Panc1 (cell line): Measurements from ENCODE around the gene FBXO17. TPM values are rescaled to one million over a fixed set of nuclear protein-coding genes. Genes with fewer than 3 reads are reported as not detected.

Experiments used
- ATAC-seq: fragments of 200-7000 bp; cut with Tn5 transposase; 2 replicates; pipeline ENCODE4 v1.9.1; 2020; ENCODE audit warnings: mild to moderate bottlenecking, moderate library complexity
- BruUV-seq: library from RNA; stranded (reverse); fragments of 400-500 nt; replicated peaks from 2 replicates; lab custom pipeline; 2021; lab: Mats Ljungman, UMichigan
- CTCF ChIA-PET: fragments of 300-600 bp; sonication (Branson Sonifier 250); formaldehyde crosslinking; loops from one replicate; lab custom pipeline; 2022; ENCODE audit warnings: antibody characterized with exemption; lab: Charles Lee
- POLR2A ChIA-PET: fragments of 300-600 bp; sonication (Branson Sonifier 250); formaldehyde crosslinking; loops from one replicate; lab custom pipeline; 2022; ENCODE audit warnings: antibody characterized with exemption; lab: Charles Lee
- DNase-seq: peaks from one replicate; pipeline ENCODE4 v3.0.0-alpha.2; 2010; ENCODE audit warnings: low read depth, low spot score
- H3K27ac ChIP-seq: 2 replicates; pipeline ENCODE4 v1.5.1; 2011; ENCODE audit warnings: mild to moderate bottlenecking, low read length, inconsistent platforms
- H3K27me3 ChIP-seq: fragments of 200-500 bp; sonication (Bioruptor generic); 2 replicates; pipeline ENCODE4 v1.6.0; 2014; ENCODE audit warnings: low read length, inconsistent platforms; ENCODE audit not compliant: control insufficient read depth, insufficient read depth
- H3K36me3 ChIP-seq: fragments of 200-500 bp; sonication (Bioruptor generic); 2 replicates; pipeline ENCODE4 v1.5.1; 2014; ENCODE audit warnings: inconsistent platforms, mild to moderate bottlenecking, low read length, moderate library complexity; ENCODE audit not compliant: control insufficient read depth, insufficient read depth
- H3K4me1 ChIP-seq: 2 replicates; pipeline ENCODE4 v1.5.1; 2011; ENCODE audit warnings: inconsistent platforms, mild to moderate bottlenecking, low read length, moderate library complexity; ENCODE audit not compliant: control insufficient read depth, insufficient read depth
- H3K4me3 ChIP-seq, 2 experiments: 2 replicates each; pipeline ENCODE4 v1.5.1; 2011 to 2012; ENCODE audit warnings: low read depth in 2 of 2, low read length in 2 of 2, mild to moderate bottlenecking in 2 of 2, inconsistent platforms in 1 of 2, moderate library complexity in 1 of 2
- H3K9me3 ChIP-seq: fragments of 200-500 bp; sonication (Bioruptor generic); 2 replicates; pipeline ENCODE4 v1.5.1; 2014; ENCODE audit warnings: low read depth, mild to moderate bottlenecking, inconsistent platforms, low read length, moderate library complexity; ENCODE audit not compliant: control insufficient read depth, insufficient read depth
- CTCF ChIP-seq: fragments of 450-650 bp; IDR thresholded peaks from 2 replicates; pipeline ENCODE4 v1.5.1; 2017; ENCODE audit warnings: mild to moderate bottlenecking
- POLR2AphosphoS5 ChIP-seq: IDR thresholded peaks from 2 replicates; pipeline ENCODE4 v1.6.1; 2012; ENCODE audit warnings: mild to moderate bottlenecking, low read depth, low read length, moderate library complexity
- REST ChIP-seq, 2 experiments: IDR thresholded peaks; 2 replicates each; pipeline ENCODE4 v1.6.1; 2011 to 2012; ENCODE audit warnings: low read depth in 2 of 2, control low read depth in 1 of 2, low read length in 1 of 2, mild to moderate bottlenecking in 1 of 2, moderate library complexity in 1 of 2; ENCODE audit not compliant: insufficient read depth in 1 of 2
- SIN3A ChIP-seq: IDR thresholded peaks from 2 replicates; pipeline ENCODE4 v1.6.1; 2012; ENCODE audit warnings: low read depth, mild to moderate bottlenecking, low read length, moderate library complexity, borderline replicate concordance; ENCODE audit not compliant: insufficient read depth
- TCF7L2 ChIP-seq: IDR thresholded peaks from 2 replicates; pipeline ENCODE4 v1.6.1; 2011; ENCODE audit warnings: mild to moderate bottlenecking, low read depth, low read length, inconsistent platforms
- in situ Hi-C: cut with HindIII; loops from 2 replicates; pipeline ENCODE4 v1.10.0; 2016; ENCODE audit warnings: low sequenced_read_pairs, low pct_unique_long_range_greater_than_20kb
- intact Hi-C: fragments of 100-400 bp; cut with micrococcal nuclease; formaldehyde crosslinking; loops from one replicate; pipeline ENCODE4 v1.10.0; 2022; ENCODE audit not compliant: unreplicated experiment
- total RNA-seq: library from RNA; stranded (reverse); gene quantifications from one replicate; pipeline ENCODE4 v1.2.1, GENCODE V29; 2021; ENCODE audit not compliant: unreplicated experiment

The FBXO17 gene
- total RNA-seq, 1 experiment from 2014 or later: 411 TPM

GRCh38 chr19:38951187-38951586, 24.4 kb downstream of the FBXO17 start:
- Histone ChIP-seq H3K27me3 (no peaks in the 10 kb centered on the region), H3K4me3 (no peak overlapping the region), H3K27ac (no peak overlapping the region), H3K9me3 (no peaks in the 10 kb centered on the region), H3K4me1 (no peaks in the 10 kb centered on the region), H3K36me3 (peaks cover 9% of the 10 kb centered on the region; the same call in 1 of the 2 replicates)
- ChIA-PET POLR2A (interaction anchor here (0.9 kb wide), 1 partner anchor 259 kb away, joined by 6 read pairs; no protein-coding TSS in a partner anchor), CTCF (interaction anchor here (0.7 kb wide), 3 partner anchors 10 to 478 kb away, joined by 3 to 7 read pairs (median 4); no protein-coding TSS in a partner anchor)
- in situ Hi-C loops (no loop called here), intact Hi-C loops (no loop called here)
- TF ChIP-seq SIN3A (0 out of 2 replicates have a peak, but pooled peaks have one; percentile 9), CTCF (no peak), POLR2AphosphoS5 (peak; percentile 9; the same call in 1 of the 2 replicates)
- no TSS peak for BruUV-seq
- ATAC-seq: no peak
- DNase-seq: no peak

- CTCF ChIA-PET: interaction anchor here (1.0 kb wide), 1 partner anchor 19 kb away, joined by 3 read pairs; the partner anchor contains the start of genes MRPS12 and SARS2
- no peak for TF ChIP-seq SIN3A
- TF ChIP-seq REST (IDR thresholded peaks at IDR 0.05; ENCODE audit: insufficient read depth in 1 of 2, low read depth in 2 of 2, low read length in 1 of 2): peak in 1 of 2 experiments; percentile 36; a peak in 1 of 4 replicates
- no peak for TF ChIP-seq TCF7L2
- no peak for TF ChIP-seq CTCF
- TF ChIP-seq POLR2AphosphoS5: peak; percentile 60
- ATAC-seq (peak; percentile 28), DNase-seq (no peak)
- intact Hi-C loops (loop anchor here (10.0 kb wide), 1 partner anchor 385 kb away; the partner anchor contains the start of gene GMFG), in situ Hi-C loops (no loop called here)
- no peaks in the 10 kb centered on the region for H3K4me1 ChIP-seq
- POLR2A ChIA-PET: interaction anchor here (0.6 kb wide), 1 partner anchor 253 kb away, joined by 5 read pairs; no protein-coding TSS in a partner anchor
- H3K27ac ChIP-seq: no peak overlapping the region
- H3K4me3 ChIP-seq: no peak overlapping the region
- no TSS peak for BruUV-seq
- peaks cover 9% of the 10 kb centered on the region for H3K36me3 ChIP-seq
- H3K9me3 ChIP-seq: no peaks in the 10 kb centered on the region
- no peaks in the 10 kb centered on the region for H3K27me3 ChIP-seq
These were observed 25.8 kb downstream of the FBXO17 start for GRCh38 chr19:38949580-38950367.
